C4-2B (cell line): ENCODE data around the gene CHCHD3.

Source experiments
- ZFX ChIP-seq: fragments of 450-650 bp; IDR thresholded peaks from 2 replicates; pipeline ENCODE4 v1.6.1; 2017
- TF ChIP-seq, protein P1 (sequence below): fragments of 450-650 bp; conservative IDR thresholded peaks from 2 replicates; pipeline ENCODE4 v1.5.1; 2017; ENCODE audit warnings: mild to moderate bottlenecking

- TF ChIP-seq, protein P1, sequence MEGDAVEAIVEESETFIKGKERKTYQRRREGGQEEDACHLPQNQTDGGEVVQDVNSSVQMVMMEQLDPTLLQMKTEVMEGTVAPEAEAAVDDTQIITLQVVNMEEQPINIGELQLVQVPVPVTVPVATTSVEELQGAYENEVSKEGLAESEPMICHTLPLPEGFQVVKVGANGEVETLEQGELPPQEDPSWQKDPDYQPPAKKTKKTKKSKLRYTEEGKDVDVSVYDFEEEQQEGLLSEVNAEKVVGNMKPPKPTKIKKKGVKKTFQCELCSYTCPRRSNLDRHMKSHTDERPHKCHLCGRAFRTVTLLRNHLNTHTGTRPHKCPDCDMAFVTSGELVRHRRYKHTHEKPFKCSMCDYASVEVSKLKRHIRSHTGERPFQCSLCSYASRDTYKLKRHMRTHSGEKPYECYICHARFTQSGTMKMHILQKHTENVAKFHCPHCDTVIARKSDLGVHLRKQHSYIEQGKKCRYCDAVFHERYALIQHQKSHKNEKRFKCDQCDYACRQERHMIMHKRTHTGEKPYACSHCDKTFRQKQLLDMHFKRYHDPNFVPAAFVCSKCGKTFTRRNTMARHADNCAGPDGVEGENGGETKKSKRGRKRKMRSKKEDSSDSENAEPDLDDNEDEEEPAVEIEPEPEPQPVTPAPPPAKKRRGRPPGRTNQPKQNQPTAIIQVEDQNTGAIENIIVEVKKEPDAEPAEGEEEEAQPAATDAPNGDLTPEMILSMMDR: no peak
- no peak for TF ChIP-seq ZFX
These were observed 301.1 kb downstream of the CHCHD3 start for GRCh38 chr7:132780822-132781221.
